NCI-H2171 (cell line): ENCODE results near the gene ILKAP.
"Not testable (repeated sequence)": the region's sequence is repeated elsewhere in the genome, so short reads cannot be mapped to it uniquely, and the experiment has no call there.

Experiments
- DNase-seq: peaks from one replicate; lab custom pipeline; 2025; lab: John Stamatoyannopoulos, UW

Gene ILKAP

DNA sequence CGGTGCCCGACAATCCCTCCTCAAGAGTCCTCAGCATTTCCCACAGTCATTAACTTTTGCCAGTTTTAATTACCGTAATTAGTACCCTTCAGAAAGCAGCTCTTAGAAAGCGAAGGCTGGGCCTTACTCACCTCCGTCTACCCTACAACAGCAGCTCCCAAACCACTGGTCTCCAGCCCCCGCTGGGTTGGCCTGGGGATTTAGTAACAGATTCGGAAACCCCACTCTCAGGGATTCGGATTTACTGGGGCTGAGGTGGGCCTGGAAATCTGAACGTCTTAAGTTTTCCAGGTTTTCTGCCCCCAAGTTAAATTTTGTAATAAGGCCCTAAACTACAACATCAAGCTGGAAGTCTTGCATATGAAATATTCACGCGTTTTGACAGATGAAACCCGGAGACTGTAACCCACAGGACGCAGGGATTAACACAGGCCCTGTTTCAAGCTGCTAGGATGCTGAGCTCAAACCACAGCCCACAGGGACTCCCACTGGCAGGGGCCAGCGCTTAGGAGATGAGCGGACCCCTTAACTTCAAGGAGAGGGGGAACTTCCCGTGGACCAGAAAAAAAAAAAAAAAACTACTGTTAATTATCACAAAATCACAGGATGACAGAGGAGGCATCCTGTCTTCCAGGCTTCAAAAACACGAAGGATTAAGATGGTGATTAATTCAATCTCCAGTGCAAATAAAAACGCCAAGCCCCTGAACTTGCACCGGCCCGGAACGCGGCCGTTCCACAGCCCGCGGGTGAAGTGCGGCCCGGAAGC lies 985 bp downstream of the ILKAP start:
- DNase-seq, result no peak

DNA sequence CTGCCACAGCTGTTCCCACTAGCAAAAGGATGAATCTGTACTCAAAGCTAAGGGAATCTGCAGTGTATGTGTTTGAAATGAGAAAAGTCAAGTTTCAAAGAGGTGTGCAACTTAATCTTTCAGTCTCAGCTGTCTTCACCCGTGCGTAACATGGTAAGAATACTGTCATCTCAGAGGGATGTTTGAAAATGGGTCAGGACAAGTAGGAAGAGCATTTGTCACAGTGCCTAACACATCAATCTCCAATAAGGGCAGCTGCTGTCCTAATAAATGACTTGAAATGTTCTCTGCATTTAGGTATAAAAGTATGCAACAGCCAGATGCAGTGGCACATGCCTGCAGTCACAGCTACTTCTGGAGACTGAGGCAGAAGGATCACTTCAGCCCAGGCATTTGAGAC lies 13.1 kb downstream of the ILKAP start:
- no peak for DNase-seq

DNA sequence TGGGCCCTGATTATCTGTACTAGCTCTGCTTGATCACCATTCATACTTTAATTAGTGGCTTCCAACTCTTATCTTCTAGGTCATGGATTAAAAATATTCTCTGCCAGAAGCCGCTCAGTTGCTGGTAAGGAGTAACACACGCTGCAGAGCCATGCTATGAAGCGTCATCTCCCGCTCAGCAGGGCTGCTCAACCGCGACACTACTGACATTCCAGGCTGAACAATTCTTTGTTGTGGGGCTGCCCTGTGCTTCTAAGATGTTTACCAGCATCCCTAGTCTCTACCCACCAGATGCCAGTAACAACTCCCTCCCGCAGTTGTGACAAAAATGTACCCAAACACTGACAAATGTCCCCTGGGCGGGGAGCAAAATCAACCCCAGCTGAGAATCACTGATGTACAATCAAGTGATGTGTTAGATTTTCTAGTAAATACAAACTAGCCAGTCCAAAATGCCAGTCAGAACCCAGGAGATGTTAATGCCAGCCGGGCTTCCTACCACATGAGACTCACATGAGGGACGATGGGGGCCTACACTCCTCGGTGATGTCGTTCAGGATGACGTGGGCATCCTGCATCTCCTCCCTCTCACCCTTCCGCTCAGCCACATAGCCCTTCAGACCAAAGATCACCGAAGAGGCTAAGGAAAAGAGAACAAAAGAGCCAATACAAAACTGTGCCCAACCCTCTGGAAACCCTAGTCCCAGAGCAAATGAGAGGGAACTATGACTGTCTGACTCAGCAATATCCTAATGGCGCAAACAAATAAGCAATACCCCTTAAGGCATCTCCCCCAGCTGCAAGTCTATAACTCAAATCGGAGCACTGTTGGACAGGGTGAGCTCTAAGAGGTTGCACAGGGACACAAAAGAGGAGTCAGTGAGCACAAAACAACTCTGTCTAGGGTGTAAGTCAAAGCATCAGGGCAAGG lies 15.6 kb downstream of the ILKAP start:
- no peak for DNase-seq

DNA sequence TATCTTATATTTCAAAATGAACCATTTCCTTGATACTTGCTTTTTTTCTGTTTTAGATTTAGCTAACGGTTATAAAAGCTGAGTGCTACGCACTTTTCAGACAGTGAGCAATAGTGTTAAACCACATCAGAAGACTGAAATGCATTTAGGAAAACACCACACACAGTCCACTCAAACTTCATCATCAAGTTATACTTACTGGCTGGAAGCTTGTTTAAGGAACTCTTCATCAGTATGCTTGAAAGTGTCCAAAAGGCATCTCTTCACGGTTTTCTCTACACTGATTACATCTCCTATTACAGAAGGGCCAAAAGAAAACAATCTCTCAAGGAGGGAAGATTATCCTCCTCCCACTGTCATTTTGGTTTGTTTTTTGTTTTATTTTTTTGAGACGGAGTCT lies 19.7 kb downstream of the ILKAP start:
- no peak for DNase-seq

DNA sequence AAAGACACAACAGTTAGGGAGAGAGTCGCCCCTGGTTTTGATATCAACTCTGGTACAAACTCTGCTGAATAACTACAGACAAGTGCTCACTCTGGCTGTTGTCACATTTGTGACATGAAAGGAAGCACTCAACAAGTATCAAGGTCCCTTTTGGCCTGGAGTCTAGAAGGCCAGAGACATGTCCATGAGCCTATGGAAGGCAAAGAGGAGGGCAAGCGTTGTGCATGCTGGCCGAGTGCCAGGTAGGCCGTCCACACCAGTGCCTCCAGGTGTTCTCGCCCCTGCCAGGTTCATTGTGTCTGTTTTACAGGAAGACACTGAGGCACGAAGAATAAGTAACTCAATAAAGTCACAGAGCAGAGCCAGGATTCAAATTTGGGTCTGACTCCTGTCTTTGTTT lies 21.1 kb downstream of the ILKAP start:
- no peak for DNase-seq

DNA sequence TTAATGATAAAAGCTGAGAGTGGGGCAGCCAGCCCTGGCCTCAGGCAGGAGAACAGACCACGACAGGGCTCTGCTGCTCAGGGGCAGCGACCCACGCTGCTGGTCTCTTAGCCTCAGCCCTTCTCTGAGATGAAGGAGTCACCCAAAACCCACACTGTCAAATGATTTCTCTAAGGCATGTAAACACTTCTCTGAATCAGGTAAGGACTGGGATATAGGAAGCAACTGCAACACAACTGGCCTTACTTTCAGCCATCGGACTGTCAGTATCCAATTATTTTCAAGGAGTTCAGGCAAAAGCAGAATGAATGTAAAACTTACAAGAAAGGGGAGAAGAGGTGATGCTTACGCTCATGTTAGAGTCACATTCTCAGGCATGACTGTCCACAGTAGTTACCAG lies 22.9 kb downstream of the ILKAP start:
- DNase-seq, result no peak

DNA sequence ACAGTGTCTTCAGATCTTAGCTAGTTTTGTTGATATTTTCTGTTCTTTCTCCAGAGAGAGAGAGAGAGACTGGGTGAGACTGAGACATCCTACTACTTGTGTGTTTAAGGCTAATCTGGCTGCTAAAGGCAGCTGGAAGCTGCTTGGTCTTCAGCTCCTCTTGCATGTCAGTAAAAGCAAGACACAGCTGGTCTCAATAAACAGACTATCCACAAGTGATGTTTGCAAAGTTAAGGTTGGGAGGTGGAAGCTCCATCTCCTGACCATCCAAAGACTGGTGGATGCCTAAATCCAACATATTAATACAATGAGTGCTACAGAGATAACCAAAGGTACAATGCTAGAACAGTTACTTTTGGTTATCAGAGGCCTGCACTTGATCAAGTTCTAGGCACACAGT lies 26.9 kb downstream of the ILKAP start:
- DNase-seq, result no peak

DNA sequence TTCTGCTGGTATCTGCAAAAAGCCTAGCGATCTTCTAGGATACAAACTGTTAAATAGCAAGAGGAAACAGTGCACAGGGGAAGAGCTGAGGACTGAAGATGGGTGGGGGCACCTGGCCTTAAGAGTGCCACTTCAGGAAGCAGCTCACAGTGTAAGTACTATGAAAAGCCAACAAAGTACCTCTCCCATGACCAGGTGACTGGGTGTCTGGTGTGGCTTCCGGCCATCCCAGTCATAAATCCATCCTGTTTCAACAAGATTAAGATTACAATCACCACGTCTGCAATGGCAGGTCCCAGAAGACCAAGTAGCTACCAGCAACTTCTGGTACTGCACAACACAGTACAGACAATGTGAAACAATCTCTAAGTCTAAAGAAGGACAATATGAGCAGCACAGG lies 28.8 kb downstream of the ILKAP start:
- no peak for DNase-seq

DNA sequence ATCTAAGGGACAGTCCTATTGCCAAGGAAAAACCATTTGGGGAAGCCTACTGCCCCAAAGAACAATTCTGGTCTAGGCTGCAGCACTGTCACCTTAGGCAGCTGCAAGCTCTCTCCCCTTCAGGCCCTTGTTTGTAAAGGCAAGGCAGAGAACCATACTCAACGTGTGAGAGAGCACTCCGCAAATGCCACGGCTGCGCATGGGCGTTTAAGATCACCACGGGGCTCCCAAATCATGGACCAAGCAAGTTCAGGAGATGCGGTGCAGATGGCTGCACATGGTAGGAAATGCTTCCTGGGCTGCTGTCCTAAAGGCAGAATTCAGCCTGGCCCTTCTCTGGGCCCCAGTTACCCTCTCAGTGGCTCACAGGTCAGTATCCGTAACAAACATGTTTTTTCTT lies 29.2 kb downstream of the ILKAP start:
- DNase-seq, result no peak

DNA sequence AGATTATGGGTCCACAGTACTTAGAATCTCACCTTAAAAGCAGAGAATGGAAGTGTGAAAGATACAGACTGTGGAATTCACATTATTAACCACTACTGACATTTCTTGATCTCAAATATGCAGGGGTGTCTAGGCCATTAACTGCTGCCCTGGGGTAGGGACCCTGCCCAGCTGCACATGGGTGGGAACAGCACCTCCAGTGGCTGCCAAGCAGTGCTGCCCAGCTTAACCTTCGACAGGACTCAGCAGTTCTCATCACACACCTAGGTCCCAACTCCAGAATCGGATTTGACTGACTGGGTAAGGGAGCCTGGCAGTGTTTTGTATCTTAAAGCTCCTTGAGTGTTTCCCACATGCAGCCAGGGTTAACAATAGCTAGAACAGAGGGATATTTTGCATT lies 29.8 kb downstream of the ILKAP start:
- DNase-seq, result no peak

DNA sequence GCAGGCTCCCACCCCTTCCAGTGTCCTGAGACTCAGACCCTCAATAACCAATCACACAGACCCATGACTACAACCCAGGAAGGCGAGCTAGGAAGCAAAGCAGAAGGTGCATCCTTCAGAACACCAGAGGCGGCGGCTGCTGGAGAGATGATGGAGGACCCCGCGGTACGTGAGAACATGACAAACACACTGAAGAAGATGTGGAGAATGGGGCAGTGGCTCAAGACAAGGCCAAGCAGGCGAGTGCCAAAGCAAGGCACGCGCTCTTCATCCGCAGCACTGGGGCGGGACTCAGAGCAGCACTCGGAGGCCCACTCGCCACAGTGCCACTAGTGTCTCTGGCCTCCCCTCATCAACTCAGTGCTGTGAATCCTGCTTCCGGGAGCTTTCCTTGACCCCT lies 31.1 kb downstream of the ILKAP start:
- no peak for DNase-seq

DNA sequence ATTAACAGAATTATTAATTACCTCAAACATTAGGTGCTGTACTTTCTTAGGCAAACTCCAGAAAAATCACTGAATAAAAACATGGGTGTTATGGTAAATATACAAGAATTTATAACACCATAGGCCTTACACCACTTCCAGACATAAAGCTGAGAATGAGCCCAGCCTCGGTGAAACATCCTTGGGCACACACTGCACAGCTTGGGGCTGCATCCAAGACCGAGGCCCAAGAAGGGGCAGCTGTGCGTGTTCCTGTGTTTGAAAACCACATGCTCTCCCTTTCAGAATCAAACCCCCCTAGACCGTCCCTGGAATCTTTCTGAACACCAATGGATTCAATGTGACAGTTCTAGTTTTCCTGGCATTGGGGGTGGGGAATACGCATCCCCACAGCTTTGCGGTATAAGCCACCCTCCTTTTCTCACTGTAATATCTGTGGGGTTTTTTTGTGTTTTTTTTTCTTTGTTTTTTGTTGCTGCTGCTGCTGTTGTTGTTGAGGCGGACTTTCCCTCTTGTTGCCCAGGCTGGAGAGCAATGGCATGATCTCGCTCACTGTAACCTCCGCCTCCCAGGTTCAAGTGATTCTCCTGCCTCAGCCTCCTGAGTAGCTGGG lies 31.8 kb downstream of the ILKAP start:
- DNase-seq, result no peak

DNA sequence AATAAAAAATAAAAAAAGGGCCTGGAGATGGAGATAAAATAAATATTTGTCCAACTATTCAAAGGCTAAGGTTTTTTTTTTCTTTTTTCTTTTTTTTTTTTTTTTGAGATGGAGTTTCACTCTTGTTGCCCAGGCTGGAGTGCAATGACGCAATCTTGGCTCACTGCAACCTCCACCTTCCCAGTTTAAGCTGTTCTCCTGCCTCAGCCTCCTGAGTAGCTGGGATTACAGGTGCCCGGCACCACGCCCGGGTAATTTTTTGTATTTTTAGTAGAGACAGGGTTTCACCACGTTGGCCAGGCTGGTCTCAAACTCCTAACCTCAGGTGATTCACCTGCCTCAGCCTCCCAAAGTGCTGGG lies 32.4 kb downstream of the ILKAP start:
- not testable (repeated sequence) for DNase-seq

DNA sequence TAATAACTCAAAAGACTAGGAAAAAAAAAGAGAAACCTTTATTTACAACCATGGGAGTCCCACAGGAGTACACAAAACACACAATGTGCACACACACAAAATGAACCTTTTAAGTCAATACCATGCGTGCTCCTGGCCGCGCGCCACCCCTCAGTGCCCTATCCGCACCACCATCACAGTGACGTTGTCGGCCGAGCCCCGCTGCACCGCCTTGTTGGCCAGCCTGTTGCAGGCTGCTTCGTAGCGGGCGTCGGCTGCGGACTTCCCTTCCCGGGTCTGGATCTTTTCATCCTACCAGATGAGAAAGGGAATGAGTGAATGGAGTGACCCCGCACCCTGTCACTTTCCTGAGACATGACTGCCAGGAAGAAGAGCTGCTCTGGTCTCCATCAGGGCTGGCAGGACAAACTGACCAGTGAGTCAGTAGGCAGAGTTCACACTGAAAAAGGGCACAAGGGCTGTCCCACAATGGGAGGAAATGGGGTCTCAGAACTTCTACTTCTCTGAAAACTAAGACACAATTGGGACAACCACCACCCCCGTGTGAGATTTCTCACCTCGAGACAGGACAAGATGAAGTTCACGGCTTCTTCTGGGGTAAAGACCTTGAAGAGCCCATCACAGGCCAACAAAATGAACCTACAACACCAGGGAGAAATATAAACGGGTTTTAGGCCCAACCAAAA lies 33.0 kb downstream of the ILKAP start:
- no peak for DNase-seq

DNA sequence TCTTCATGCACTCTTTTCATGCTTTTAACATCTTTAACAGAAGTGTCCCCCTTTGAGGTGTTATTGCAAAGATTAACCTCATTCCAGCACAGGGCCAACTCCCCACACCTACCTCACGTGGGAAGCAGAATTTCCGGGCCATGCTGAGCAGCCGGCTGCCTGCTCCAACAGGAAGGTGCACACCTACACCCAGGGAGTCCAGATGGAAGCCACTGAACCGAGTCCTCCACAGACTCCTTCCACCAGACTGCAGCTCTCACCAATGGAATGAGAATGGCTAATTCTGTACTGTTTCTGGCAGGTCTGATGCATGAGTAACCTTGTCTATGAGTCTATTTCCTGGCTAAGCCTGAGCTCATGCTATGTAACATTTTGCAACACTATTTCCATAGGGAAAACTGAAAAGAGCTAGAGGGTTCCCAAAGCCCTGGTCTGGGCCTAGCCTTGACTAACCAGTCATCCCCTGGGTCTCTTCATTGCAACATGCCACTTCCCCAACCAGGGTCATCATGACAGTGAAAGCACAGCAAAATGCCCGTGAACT lies 33.7 kb downstream of the ILKAP start:
- peak; percentile 2 for DNase-seq

DNA sequence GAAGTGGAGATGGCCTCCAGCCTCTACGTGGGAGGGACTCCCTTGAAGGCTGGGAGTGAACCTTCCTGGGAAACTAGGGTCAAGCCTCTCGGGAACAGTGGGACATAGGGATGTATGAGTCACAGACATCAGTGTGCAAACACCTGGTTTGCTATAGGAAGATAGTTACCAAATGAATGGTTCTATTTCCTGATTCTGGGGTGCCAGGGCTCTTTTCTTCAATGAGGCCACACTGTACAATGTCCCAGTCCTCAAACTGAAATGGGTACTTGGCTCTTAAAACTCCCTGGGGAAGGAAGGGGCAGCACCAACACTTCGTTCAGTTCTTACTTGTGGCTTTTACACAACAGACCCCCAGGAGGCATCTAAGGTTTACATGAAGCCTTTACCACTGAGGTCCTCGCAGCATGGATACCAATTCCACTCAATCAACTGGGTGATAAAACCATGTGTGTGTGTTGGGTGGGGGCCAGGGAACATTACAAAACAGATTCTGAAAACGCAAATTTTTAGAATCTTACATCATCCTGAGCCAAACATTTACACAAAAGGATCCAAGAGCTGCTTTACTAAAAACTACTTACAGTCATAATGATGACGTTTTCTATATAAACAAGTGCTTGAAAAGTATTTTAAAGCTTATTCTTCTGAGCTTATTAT lies 34.3 kb downstream of the ILKAP start:
- no peak for DNase-seq

DNA sequence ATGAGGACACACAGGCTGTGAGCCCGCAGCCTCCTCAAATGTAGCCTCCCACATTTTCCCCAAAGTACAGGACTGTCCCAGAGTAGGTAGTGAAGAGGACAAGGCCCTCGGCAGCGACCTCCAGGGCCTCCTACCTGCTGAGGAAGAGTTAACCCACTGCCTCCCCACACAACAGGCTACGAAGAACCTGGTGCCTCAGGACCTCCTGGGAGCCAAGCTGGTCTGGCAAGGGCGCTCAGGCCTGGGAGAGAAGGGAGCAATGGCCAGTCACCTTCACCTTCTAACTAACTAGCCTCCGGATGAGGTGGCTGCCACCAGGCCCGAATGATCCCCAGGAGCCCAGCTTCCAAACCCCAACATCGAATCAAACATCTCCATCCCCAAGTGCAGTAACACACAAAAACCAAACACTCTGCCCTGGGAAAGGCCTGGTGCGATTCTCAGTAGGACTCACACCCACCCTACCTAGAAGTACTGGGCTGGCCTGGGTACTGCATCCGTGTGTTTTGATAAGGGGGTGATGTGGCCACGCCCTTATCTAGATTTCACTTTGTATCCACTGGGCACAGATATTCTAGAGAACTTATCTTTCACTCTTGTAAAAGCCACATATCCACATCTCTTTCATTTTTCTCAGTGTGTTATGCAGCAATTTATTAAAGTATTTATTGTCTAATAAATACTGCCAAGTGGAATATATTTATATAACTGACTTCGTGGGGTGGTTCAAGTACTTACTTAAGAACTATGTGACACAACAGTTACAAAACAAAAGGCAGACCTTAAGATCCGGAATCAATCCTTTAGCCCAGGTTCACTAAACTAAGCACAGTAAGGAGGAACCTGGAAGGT lies 35.1 kb downstream of the ILKAP start:
- no peak for DNase-seq

DNA sequence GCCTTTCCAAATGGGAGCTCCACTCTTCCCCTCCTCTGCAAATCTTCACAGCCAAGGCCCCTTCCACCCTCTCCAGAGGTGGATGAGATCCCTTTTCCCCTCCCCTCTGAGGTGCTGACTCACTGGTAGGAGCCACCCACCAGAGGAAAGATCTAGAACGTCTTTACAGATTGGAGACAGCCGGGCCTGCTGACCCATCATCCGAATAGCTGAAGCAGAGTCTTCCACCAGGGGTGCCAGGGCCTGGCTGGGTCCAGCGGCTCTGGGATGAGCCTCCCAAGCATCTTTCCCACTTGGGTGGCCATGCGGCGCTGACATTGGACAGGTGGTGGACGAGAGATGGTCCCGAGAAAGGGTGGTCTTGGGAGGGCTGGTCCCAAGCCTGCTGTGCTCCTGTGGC lies 35.7 kb downstream of the ILKAP start:
- DNase-seq, result no peak

DNA sequence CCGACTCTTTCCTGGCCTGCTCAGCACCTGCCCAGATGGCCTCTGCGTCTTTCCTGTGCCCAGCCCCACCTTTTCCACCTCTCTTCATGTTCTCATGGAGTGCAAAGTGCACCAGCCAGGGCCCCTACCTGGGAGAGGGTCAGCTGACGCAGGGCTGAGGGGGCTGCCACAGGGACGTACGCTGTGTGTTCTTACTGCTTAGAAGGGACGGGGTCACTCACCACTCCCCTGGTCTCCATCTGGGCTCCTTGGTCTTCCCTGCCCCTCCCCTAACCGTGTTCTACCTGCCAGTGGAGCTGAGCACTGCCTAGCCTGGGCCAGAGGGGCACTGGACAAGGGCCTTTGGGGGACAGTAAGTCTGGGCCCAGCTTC lies 36.2 kb downstream of the ILKAP start:
- no peak for DNase-seq
